Right cardiac atrium (tissue), 5 donors: ENCODE results near the gene FZD4. TPM values are rescaled to one million over a fixed set of nuclear protein-coding genes. Genes with fewer than 3 reads are reported as not detected.
"Not testable (repeated sequence)": the region's sequence is repeated elsewhere in the genome, so short reads cannot be mapped to it uniquely, and the experiment has no call there.

ENCODE experiments used
- ATAC-seq, 2 donors: fragments of 200-7000 bp; cut with Tn5 transposase; one replicate each; pipeline versions ENCODE4 v1.8.0 to v1.9.1; 2020; ENCODE audit warnings: moderate library complexity in 2 of 2, mild to moderate bottlenecking in 1 of 2
- DNase-seq, 3 donors: peaks; one replicate each; pipeline ENCODE4 v3.0.0-alpha.2; 2020
- H3K27ac ChIP-seq: one replicate; pipeline ENCODE4 v1.5.1; 2013; ENCODE audit warnings: mild to moderate bottlenecking, low read length, control low read depth, moderate library complexity
- H3K27me3 ChIP-seq: one replicate; pipeline ENCODE4 v1.6.1; 2013; ENCODE audit not compliant: control insufficient read depth, insufficient read depth
- H3K4me1 ChIP-seq: one replicate; pipeline ENCODE4 v1.6.1; 2013; ENCODE audit warnings: low read length; ENCODE audit not compliant: control insufficient read depth, insufficient read depth
- H3K4me3 ChIP-seq: one replicate; pipeline ENCODE4 v1.5.1; 2013; ENCODE audit warnings: low read length, control low read depth
- H3K9me3 ChIP-seq: one replicate; pipeline ENCODE4 v1.6.1; 2013; ENCODE audit warnings: low read length; ENCODE audit not compliant: control insufficient read depth
- WGBS: extraction: QIAGEN DNeasy Blood & Tissue Kit; methylation state at CpG from one replicate; pipeline ENCODE4 v1.1.7; 2013; 5-methylcytosine and 5-hydroxymethylcytosine counted together
- intact Hi-C, 4 donors: fragments of 100-400 bp; cut with DNase I; formaldehyde crosslinking; loops; one replicate each; pipeline versions ENCODE4 v1.11.0 to v1.14.0; 2022 to 2023
- polyA plus RNA-seq: library from polyadenylated mRNA; stranded (reverse); fragments of 200-250 nt; gene quantifications from one replicate; pipeline ENCODE4 v1.2.3, GENCODE V29; 2013
- total RNA-seq, 4 donors: library from RNA; stranded (reverse); fragmentation: NEBNext Ultra II Directional; extraction: Animal tissue kit (Norgen Biotek cat#: 25700); gene quantifications; one replicate each; pipeline ENCODE4 v1.2.1, GENCODE V29; 2021
- donor health status: healthy with polysubstance abuse.
- donor health status: DM: no; HTN: yes; CAD: no.
- donor health status: DM: no; HTN: no; CAD: no.
- donor health status: DM: no; HTN: yes; CAD: no; lungs with severe emphysema.
- donor health status: DM: yes; HTN: yes; CAD: no.

The FZD4 gene
- total and polyA plus RNA-seq, 5 donors, result 13.9 to 28.3 (median 24.2) TPM

GRCh38 chr11:86937193-86937806 lies 17.9 kb downstream of the FZD4 start:
- H3K4me3 ChIP-seq, H3K9me3 ChIP-seq, DNase-seq, ATAC-seq, H3K27me3 ChIP-seq, H3K27ac ChIP-seq: not testable (repeated sequence)
- peaks cover 11% of the 10 kb centered on the region for H3K4me1 ChIP-seq
- intact Hi-C loops, result loop anchor here in 3 of 4 donors (5.0 to 10.0 kb wide), 3 partner anchors 350 to 488 kb away; no protein-coding TSS in a partner anchor
- WGBS, result 47% methylated on average over 2 of the region's 2 CpGs

GRCh38 chr11:86934926-86935579 lies 20.1 kb downstream of the FZD4 start:
- H3K27me3 ChIP-seq, result no peaks in the 10 kb centered on the region
- ATAC-seq (no peak), DNase-seq (no peak)
- H3K9me3 ChIP-seq, result no peaks in the 10 kb centered on the region
- intact Hi-C loops, result loop anchor here in 3 of 4 donors (5.0 to 10.0 kb wide), 3 partner anchors 352 to 490 kb away; no protein-coding TSS in a partner anchor
- no peak overlapping the region for H3K4me3 ChIP-seq
- H3K4me1 ChIP-seq, result peaks cover 6% of the 10 kb centered on the region
- 59% methylated on average over 3 of the region's 3 CpGs for WGBS
- H3K27ac ChIP-seq, result no peak overlapping the region

GRCh38 chr11:86934582-86934900 lies 20.7 kb downstream of the FZD4 start:
- DNase-seq, result no peak
- Histone ChIP-seq H3K27me3 (no peaks in the 10 kb centered on the region), H3K4me1 (peaks cover 4% of the 10 kb centered on the region), H3K9me3 (no peaks in the 10 kb centered on the region), H3K27ac (no peak overlapping the region), H3K4me3 (no peak overlapping the region)
- intact Hi-C loops, result loop anchor here in 1 of 4 donors (10.0 kb wide), 1 partner anchor 490 kb away; no protein-coding TSS in a partner anchor
- ATAC-seq, result no peak

GRCh38 chr11:86933891-86934581 lies 21.2 kb downstream of the FZD4 start:
- Histone ChIP-seq H3K27me3 (no peaks in the 10 kb centered on the region), H3K4me1 (peaks cover 4% of the 10 kb centered on the region), H3K4me3 (no peak overlapping the region), H3K9me3 (no peaks in the 10 kb centered on the region), H3K27ac (no peak overlapping the region)
- DNase-seq (no peak), ATAC-seq (no peak)
- 63% methylated on average over 7 of the region's 7 CpGs for WGBS
- intact Hi-C loops, result loop anchor here in 1 of 4 donors (10.0 kb wide), 1 partner anchor 491 kb away; no protein-coding TSS in a partner anchor

- Histone ChIP-seq H3K27ac (no peak overlapping the region), H3K4me3 (no peak overlapping the region), H3K27me3 (no peaks in the 10 kb centered on the region), H3K9me3 (no peaks in the 10 kb centered on the region), H3K4me1 (peaks cover 4% of the 10 kb centered on the region)
- 80% methylated on average over 11 of the region's 11 CpGs for WGBS
- DNase-seq (peak in 1 of 3 donors; percentile 60), ATAC-seq (peak in 1 of 2 donors; percentile 14)
- intact Hi-C loops, result loop anchor here in 1 of 4 donors (10.0 kb wide), 1 partner anchor 492 kb away; no protein-coding TSS in a partner anchor
Measured at GRCh38 chr11:86932924-86933875, 22.0 kb downstream of the FZD4 start.

GRCh38 chr11:86932259-86932585 lies 23.0 kb downstream of the FZD4 start:
- H3K4me1 ChIP-seq, result peaks cover 4% of the 10 kb centered on the region
- H3K4me3 ChIP-seq, result no peak overlapping the region
- ATAC-seq (no peak), DNase-seq (no peak)
- H3K9me3 ChIP-seq, result no peaks in the 10 kb centered on the region
- peak overlapping the region; percentile 59 for H3K27ac ChIP-seq
- no peaks in the 10 kb centered on the region for H3K27me3 ChIP-seq
- WGBS, result 31% methylated on average over 1 of the region's 1 CpG
- intact Hi-C loops, result loop anchor here in 1 of 4 donors (10.0 kb wide), 1 partner anchor 493 kb away; no protein-coding TSS in a partner anchor

GRCh38 chr11:86931548-86932258 lies 23.5 kb downstream of the FZD4 start:
- Histone ChIP-seq H3K4me3 (no peak overlapping the region), H3K27me3 (no peaks in the 10 kb centered on the region), H3K4me1 (peaks cover 4% of the 10 kb centered on the region), H3K9me3 (no peaks in the 10 kb centered on the region), H3K27ac (peak overlapping the region; percentile 27)
- intact Hi-C loops, result loop anchor here in 1 of 4 donors (10.0 kb wide), 1 partner anchor 493 kb away; no protein-coding TSS in a partner anchor
- DNase-seq (peak in 1 of 3 donors; percentile 26), ATAC-seq (peak; percentile 51 to 66)
- WGBS, result 29% methylated on average over 8 of the region's 8 CpGs

- Histone ChIP-seq H3K4me3 (no peak overlapping the region), H3K9me3 (no peaks in the 10 kb centered on the region), H3K27me3 (no peaks in the 10 kb centered on the region), H3K4me1 (peaks cover 4% of the 10 kb centered on the region), H3K27ac (no peak overlapping the region)
- intact Hi-C loops, result loop anchor here in 1 of 4 donors (10.0 kb wide), 1 partner anchor 494 kb away; no protein-coding TSS in a partner anchor
- WGBS, result 68% methylated on average over 1 of the region's 1 CpG
- DNase-seq (no peak), ATAC-seq (no peak)
Measured at GRCh38 chr11:86930957-86931547, 24.1 kb downstream of the FZD4 start.

- intact Hi-C loops, result no loop called here
Measured at GRCh38 chr11:86926975-86927374, 28.2 kb downstream of the FZD4 start.

More at GRCh38 chr11:86926975-86927374, 28.2 kb downstream of the FZD4 start:
- Histone ChIP-seq H3K27ac (no peak overlapping the region), H3K27me3 (no peaks in the 10 kb centered on the region), H3K9me3 (no peaks in the 10 kb centered on the region), H3K4me3 (no peak overlapping the region), H3K4me1 (peaks cover 6% of the 10 kb centered on the region)
- 84% methylated on average over 3 of the region's 3 CpGs for WGBS
- ATAC-seq (no peak), DNase-seq (no peak)
